Measurements from ENCODE around the gene DEPP1. TPM values are rescaled to one million over a fixed set of nuclear protein-coding genes. Genes with fewer than 3 reads are reported as not detected.

Gene DEPP1
- total RNA-seq, 1 experiment from 2014 or later, result 6.8 TPM

- H3K27me3 ChIP-seq (replicated peaks), result no peaks in the 10 kb centered on the region
- no peak overlapping the region for H3K4me3 ChIP-seq
- H3K36me3 ChIP-seq, result no peaks in the 10 kb centered on the region
- H3K9me3 ChIP-seq (replicated peaks), result no peaks in the 10 kb centered on the region
- H3K4me1 ChIP-seq (replicated peaks), result peaks cover 11% of the 10 kb centered on the region
- no peak for DNase-seq (ENCODE audit: low read depth in 1 of 2, low spot score in 2 of 2)
- no peak overlapping the region for H3K27ac ChIP-seq
These were observed 50.1 kb downstream of the DEPP1 start for GRCh38 chr10:44928462-44928861.

GRCh38 chr10:44927352-44927751, 51.3 kb downstream of the DEPP1 start:
- Histone ChIP-seq H3K4me3 (no peak overlapping the region), H3K27me3 (replicated peaks) (no peaks in the 10 kb centered on the region), H3K36me3 (no peaks in the 10 kb centered on the region), H3K9me3 (replicated peaks) (no peaks in the 10 kb centered on the region), H3K4me1 (replicated peaks) (no peaks in the 10 kb centered on the region; the same call in 1 of the 2 replicates), H3K27ac (no peak overlapping the region)
- no peak for DNase-seq (ENCODE audit: low read depth in 1 of 2, low spot score in 2 of 2)

DNA sequence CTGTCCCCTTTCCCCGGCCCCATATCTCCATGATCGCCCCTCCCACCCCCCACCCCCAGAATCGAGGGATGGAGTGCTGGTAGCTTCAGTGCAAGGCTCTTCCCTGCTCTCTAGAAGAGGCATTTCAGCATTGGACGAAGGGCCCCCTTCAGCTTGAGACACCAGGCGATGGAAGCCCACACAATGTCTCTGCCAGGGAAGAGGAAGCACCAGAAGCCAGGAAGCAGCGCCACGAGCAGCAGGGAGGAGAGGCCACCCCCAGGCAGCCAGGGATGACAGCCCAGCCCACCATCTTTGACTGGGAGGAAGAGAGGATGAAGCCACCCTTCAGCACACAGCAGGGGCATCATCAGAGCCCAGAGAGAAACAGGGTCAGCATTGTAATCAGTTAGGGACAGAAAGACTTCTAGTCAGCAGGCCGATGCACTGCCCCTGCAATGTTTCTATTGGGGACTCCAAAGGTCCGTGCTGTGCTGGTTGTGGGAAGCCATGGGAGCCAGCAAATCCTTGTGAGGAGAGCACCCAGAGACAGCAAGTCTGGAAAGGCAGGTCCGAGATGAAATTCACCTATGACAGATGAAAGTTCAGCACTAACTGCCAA, 51.8 kb downstream of the DEPP1 start:
- no peaks in the 10 kb centered on the region for H3K27me3 ChIP-seq (replicated peaks)
- no peak overlapping the region for H3K4me3 ChIP-seq
- H3K9me3 ChIP-seq (replicated peaks), result no peaks in the 10 kb centered on the region
- no peak for DNase-seq (ENCODE audit: low read depth in 1 of 2, low spot score in 2 of 2)
- no peak overlapping the region for H3K27ac ChIP-seq
- no peaks in the 10 kb centered on the region for H3K36me3 ChIP-seq
- H3K4me1 ChIP-seq (replicated peaks), result no peaks in the 10 kb centered on the region

Other genes with a start within 250 kb of the DEPP1 start
- gene TMEM72, start 67.5 kb downstream of the DEPP1 start, total RNA-seq (2014; rRNA removed; shearing (Covaris generic)), result not detected in 2 replicates
- 9.2 and 19.7 TPM in 2 replicates for gene RASSF4, start 19.0 kb downstream of the DEPP1 start, total RNA-seq (2014; rRNA removed; shearing (Covaris generic))
- gene ZNF22, start 22.1 kb upstream of the DEPP1 start, total RNA-seq (2014; rRNA removed; shearing (Covaris generic)), result 59.6 and 88.5 TPM in 2 replicates